GM21360 (cell line): ENCODE measurements around the gene CPNE7.
A peak's percentile ranks its signal among the peaks of the same experiment; 100 is the strongest.
"Not testable (repeated sequence)": the region's sequence is repeated elsewhere in the genome, so short reads cannot be mapped to it uniquely, and the experiment has no call there.

Experiments used
- ATAC-seq: cut with Tn5 transposase; IDR thresholded peaks from one replicate; pipeline ENCODE4 v1.9.1; 2021; ENCODE audit warnings: mild to moderate bottlenecking, moderate library complexity; ENCODE audit not compliant: unreplicated experiment

Gene CPNE7

GRCh38 chr16:89565506-89566372 lies 9.8 kb upstream of the CPNE7 start:
- no peak for ATAC-seq

- ATAC-seq = no peak
Measured at GRCh38 chr16:89567656-89568594, 7.6 kb upstream of the CPNE7 start.

- ATAC-seq = no peak
Measured at GRCh38 chr16:89569506-89570341, 5.8 kb upstream of the CPNE7 start.

- no peak for ATAC-seq
Measured at GRCh38 chr16:89570342-89570923, 5.1 kb upstream of the CPNE7 start.

GRCh38 chr16:89570983-89571598 lies 4.5 kb upstream of the CPNE7 start:
- not testable (repeated sequence) for ATAC-seq

GRCh38 chr16:89571636-89572035 lies 3.9 kb upstream of the CPNE7 start:
- no peak for ATAC-seq

- ATAC-seq = no peak
Measured at GRCh38 chr16:89572073-89572484, 3.5 kb upstream of the CPNE7 start.

- no peak for ATAC-seq
Measured at GRCh38 chr16:89572485-89573205, 2.9 kb upstream of the CPNE7 start.

- ATAC-seq = no peak
Measured at GRCh38 chr16:89573826-89574680, 1.5 kb upstream of the CPNE7 start.

- peak; percentile 43 for ATAC-seq
Measured at GRCh38 chr16:89574681-89575246, 794 bp upstream of the CPNE7 start.

- no peak for ATAC-seq
Measured at GRCh38 chr16:89576153-89577054, 846 bp downstream of the CPNE7 start.

- ATAC-seq = no peak
Measured at GRCh38 chr16:89577055-89577759, 1.6 kb downstream of the CPNE7 start.

GRCh38 chr16:89579351-89579750 lies 3.8 kb downstream of the CPNE7 start:
- ATAC-seq = no peak

GRCh38 chr16:89581045-89581695 lies 5.6 kb downstream of the CPNE7 start:
- no peak for ATAC-seq

- no peak for ATAC-seq
Measured at GRCh38 chr16:89581861-89582563, 6.5 kb downstream of the CPNE7 start.
